GM18505 (cell line): ENCODE results near the gene TENM4.

Experiments
- ATAC-seq: cut with Tn5 transposase; IDR thresholded peaks from one replicate; pipeline ENCODE4 v1.9.1; 2021; ENCODE audit not compliant: unreplicated experiment
- POLR2A ChIP-seq: IDR thresholded peaks from 4 replicates; pipeline ENCODE4 v1.6.1; 2011; ENCODE audit warnings: borderline replicate concordance; ENCODE audit not compliant: insufficient read depth, insufficient read length; ENCODE audit errors: extremely low read depth

TENM4 gene

GRCh38 chr11:79328402-79328801, 112.4 kb downstream of the TENM4 start:
- ATAC-seq, result no peak

GRCh38 chr11:79325851-79326250, 115.0 kb downstream of the TENM4 start:
- ATAC-seq, result no peak
- TF ChIP-seq POLR2A, result no peak

More at GRCh38 chr11:79328402-79328801, 112.4 kb downstream of the TENM4 start:
- no peak for TF ChIP-seq POLR2A

- no peak for TF ChIP-seq POLR2A
- ATAC-seq, result no peak
Measured at GRCh38 chr11:79321263-79321662, 119.6 kb downstream of the TENM4 start.

DNA sequence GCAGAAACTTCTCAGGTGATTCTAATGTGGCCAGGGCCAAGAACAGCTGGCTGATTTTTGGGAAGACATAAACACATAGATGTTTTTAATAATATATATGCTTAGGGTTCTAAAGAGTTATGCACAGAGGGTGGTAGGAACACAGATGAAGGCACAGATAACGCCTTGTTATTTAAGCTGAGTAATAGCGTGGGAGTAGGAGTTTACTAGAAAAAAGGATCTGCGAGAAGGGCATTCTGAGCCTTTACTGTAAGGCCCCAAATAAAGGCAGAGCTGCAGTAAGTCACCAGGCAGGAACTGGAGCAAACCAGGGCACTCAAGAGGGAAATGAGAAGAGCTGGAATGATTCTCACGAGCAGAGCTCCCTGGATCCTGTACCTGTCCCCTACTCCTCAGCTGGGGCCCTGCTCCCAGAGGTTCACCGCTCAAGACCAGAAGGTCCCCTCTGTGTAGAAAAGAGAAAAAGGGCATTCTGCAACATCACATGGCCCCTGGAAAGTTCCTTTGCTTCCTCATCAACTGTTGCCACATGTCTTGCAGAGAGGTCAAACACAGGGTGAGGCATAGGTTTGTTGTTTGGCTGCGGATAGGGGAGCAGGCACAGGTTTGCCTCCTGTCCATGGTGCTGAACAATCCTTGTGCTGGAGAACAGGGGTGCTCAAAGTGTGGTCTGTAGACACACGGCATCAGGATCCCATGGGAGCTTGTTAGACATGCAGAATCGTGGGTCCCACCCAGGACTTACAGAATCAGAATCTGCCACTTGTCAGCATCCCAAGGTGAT, 125.7 kb downstream of the TENM4 start:
- no peak for TF ChIP-seq POLR2A
- no peak for ATAC-seq

GRCh38 chr11:79313530-79313913, 127.3 kb downstream of the TENM4 start:
- no peak for ATAC-seq
- no peak for TF ChIP-seq POLR2A

- no peak for TF ChIP-seq POLR2A
- no peak for ATAC-seq
Measured at GRCh38 chr11:79312617-79313529, 128.0 kb downstream of the TENM4 start.

DNA sequence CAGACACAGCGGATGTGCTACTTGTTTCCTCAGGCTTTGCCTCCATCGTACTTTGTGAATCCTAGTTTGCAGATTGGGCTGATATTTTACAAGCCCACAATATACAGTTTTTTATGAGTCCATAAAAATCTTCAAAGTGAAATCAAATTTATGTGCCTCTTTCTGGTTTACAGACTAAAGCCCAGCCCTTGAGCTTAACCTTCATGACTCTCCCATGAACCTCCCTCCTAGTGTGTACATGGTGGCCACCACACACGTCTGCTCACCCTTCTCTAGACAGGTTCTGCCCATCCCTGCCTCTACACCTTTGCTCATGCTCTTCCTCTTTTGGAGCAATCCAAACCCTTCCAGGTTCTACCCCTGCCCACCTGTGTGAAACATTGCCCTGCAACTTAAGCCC, 129.4 kb downstream of the TENM4 start:
- TF ChIP-seq POLR2A, result no peak
- no peak for ATAC-seq

GRCh38 chr11:79309407-79309806, 131.4 kb downstream of the TENM4 start:
- TF ChIP-seq POLR2A, result no peak
- no peak for ATAC-seq

GRCh38 chr11:79308429-79308828, 132.4 kb downstream of the TENM4 start:
- no peak for TF ChIP-seq POLR2A
- no peak for ATAC-seq

- no peak for ATAC-seq
- no peak for TF ChIP-seq POLR2A
Measured at GRCh38 chr11:79304599-79305212, 136.1 kb downstream of the TENM4 start.

DNA sequence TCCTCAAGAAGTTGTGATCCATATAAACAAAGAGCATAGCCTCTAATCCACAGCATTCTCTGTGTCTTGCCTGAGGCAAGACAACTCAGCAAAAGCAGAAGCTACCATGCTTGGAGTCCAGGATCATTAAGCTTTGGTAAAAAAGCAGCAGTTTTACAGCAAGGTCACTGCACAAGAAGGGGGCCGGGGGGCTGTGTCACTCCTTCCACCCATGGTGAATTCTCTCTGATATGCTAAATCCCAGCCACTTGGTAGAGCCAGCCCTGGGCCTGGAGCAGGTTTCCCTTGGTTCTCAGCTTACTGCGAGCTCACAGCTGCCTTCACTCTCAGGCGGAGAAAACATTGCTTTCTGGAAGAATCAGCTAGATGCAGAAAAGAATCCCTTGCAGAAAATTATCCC, 144.7 kb downstream of the TENM4 start:
- no peak for ATAC-seq
- no peak for TF ChIP-seq POLR2A

- TF ChIP-seq POLR2A, result no peak
Measured at GRCh38 chr11:79294845-79295731, 145.7 kb downstream of the TENM4 start.

More at GRCh38 chr11:79294845-79295731, 145.7 kb downstream of the TENM4 start:
- ATAC-seq, result no peak
